AG10803 (cell line): ENCODE data around the gene COPS9.
A peak's percentile ranks its signal among the peaks of the same experiment; 100 is the strongest.

ENCODE experiments used
- DNase-seq: peaks from one replicate; pipeline ENCODE4 v3.0.0; 2010; ENCODE audit warnings: low read depth
- H3K4me3 ChIP-seq: 2 replicates; pipeline ENCODE4 v1.5.1; 2011; ENCODE audit warnings: mild to moderate bottlenecking, low read length, control low read depth
- CTCF ChIP-seq: conservative IDR thresholded peaks from 2 replicates; pipeline ENCODE4 v1.5.1; 2011; ENCODE audit warnings: mild to moderate bottlenecking, low read length, control low read depth, inconsistent platforms

The COPS9 gene

DNA sequence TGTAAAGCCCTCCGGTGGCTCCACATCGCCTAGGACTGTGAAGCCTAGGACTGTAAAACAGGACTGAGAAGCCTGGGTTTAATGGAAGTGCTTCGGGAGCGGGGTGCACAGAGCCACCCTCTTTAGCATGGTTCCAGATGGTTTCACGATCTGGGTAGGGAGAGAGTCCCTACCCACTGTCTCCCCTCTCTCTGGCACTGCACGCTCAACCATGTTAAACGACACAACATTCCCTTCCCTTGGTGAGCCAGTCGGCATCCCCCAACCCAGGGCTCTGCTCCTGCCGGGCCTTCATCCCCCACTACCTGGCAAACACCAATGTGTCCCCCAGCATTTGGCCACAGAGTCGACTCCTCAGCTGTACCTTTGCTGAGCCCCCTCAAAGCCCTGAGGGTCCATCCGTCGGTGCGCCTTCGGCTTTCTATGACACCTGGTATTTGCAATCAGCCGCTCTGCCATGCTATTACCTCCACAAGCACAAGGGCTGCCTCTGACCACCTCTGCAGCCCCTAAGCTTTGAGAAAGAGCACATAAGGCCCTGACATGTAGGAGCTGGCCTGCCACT is 1.1 kb downstream of the COPS9 start:
- H3K4me3 ChIP-seq: peak overlapping the region; percentile 87
- no peak for TF ChIP-seq CTCF
- no peak for DNase-seq

DNA sequence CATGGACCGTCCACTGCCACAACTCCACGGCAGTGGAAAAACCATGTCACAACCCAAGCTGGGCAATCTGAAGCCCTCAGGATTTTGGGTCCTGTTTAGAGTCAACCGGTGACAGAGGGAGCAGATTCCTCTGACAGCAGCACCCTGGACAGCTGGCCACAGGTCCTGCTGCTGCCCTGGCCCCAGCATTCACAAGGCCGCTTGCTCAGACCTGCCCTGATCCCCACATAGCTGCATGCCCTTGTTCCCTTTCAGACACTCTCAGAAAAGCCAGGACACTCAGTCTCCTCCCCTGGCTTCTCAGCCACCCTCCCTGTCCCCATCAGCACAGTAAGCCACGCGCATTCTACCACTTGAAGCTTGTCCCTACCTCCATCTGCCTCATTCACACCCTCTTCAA is 1.6 kb downstream of the COPS9 start:
- TF ChIP-seq CTCF: no peak

DNA sequence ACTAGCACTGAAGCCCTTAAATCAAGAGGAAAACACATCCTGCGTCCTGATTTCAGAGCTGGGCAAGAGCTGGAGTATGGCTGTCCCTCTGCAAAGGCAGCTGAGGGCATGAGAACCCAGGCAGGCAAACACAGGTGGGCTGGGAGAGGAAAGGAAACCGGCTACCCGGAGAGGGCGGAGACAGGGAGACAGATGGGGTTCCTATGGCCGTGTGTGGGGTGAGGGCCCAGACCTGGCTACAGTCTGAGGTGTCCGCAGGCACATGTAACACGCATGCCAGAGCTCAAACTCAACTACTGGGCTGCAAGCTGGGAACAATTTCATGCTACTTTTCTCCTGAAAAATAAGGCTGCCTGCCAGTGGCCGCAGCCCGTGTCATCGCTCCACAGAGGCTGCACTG is 2.7 kb downstream of the COPS9 start:
- H3K4me3 ChIP-seq: no peak overlapping the region
- no peak for DNase-seq
- no peak for TF ChIP-seq CTCF

More for the DNA sequence above, 1.6 kb downstream of the COPS9 start:
- no peak for DNase-seq
- peak overlapping the region; percentile 87 for H3K4me3 ChIP-seq

DNA sequence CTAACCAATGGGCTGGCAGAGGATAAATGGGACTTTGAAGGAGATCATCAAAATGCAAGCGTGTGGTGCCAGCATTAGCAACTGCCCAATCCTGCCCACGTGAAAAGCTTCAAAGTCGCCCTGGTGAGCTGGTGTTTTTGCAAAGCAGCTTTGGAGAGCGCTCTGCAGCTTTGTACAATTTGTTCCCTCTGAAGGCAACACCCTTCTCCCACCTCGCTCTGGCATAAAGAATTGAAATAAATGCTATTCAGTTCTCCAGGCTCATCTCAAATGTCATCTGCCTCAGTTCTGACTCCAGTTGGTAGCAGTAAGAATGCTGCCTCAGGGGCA is 3.5 kb downstream of the COPS9 start:
- no peak overlapping the region for H3K4me3 ChIP-seq
- TF ChIP-seq CTCF: no peak

GRCh38 chr2:240131941-240132650 is 4.0 kb downstream of the COPS9 start:
- H3K4me3 ChIP-seq: no peak overlapping the region
- no peak for DNase-seq
- TF ChIP-seq CTCF: 0 out of 2 replicates have a peak, but pooled peaks have one; percentile 9

More for the DNA sequence above, 3.5 kb downstream of the COPS9 start:
- DNase-seq: no peak

- TF ChIP-seq CTCF: no peak
- DNase-seq: no peak
Observed at GRCh38 chr2:240131296-240131695, 4.8 kb downstream of the COPS9 start.

More at GRCh38 chr2:240131296-240131695, 4.8 kb downstream of the COPS9 start:
- H3K4me3 ChIP-seq: no peak overlapping the region
